Muscle of leg (tissue), 11 donors: ENCODE data around the gene MRPS12. TPM values are rescaled to one million over a fixed set of nuclear protein-coding genes. Genes with fewer than 3 reads are reported as not detected.

Experiments used
- DNase-seq: peaks from one replicate; pipeline ENCODE4 v3.0.0; 2013
- H3K27ac ChIP-seq: one replicate; pipeline ENCODE4 v1.5.1; 2013; ENCODE audit warnings: mild to moderate bottlenecking, low read length, control low read depth
- H3K27me3 ChIP-seq: one replicate; pipeline ENCODE4 v1.6.1; 2013; ENCODE audit warnings: low read length; ENCODE audit not compliant: control insufficient read depth, insufficient read depth
- H3K36me3 ChIP-seq: one replicate; pipeline ENCODE4 v1.6.1; 2013; ENCODE audit warnings: low read length; ENCODE audit not compliant: control insufficient read depth, insufficient read depth
- H3K4me1 ChIP-seq: one replicate; pipeline ENCODE4 v1.6.1; 2013; ENCODE audit warnings: low read length; ENCODE audit not compliant: control insufficient read depth, insufficient read depth
- H3K4me3 ChIP-seq: one replicate; pipeline ENCODE4 v1.5.1; 2013; ENCODE audit warnings: low read length, control low read depth
- H3K9me3 ChIP-seq: replicated peaks from 2 replicates; pipeline ENCODE4 v1.6.1; 2013; ENCODE audit warnings: low read depth, low read length; ENCODE audit not compliant: control insufficient read depth
- WGBS: methylation state at CpG from one replicate; pipeline ENCODE4 v1.1.5; 2013; ENCODE audit warnings: missing lambda C conversion rate; ENCODE audit not compliant: insufficient coverage; 5-methylcytosine and 5-hydroxymethylcytosine counted together
- polyA plus RNA-seq, 8 donors: library from polyadenylated mRNA; unstranded; fragments of 120-200 nt; gene quantifications; one replicate each; pipeline versions ENCODE4 v1.2.1 to v1.2.3, GENCODE V29; 2013; ENCODE audit warnings: inconsistent platforms in 1 of 8, low replicate concordance in 1 of 8; ENCODE audit not compliant: insufficient read length in 8 of 8, insufficient read depth in 1 of 8
- total RNA-seq: library from RNA; stranded (reverse); fragments of 120-200 nt; gene quantifications from one replicate; pipeline ENCODE4 v1.2.4, GENCODE V29; 2013

MRPS12 gene
- total and polyA plus RNA-seq, 9 donors, result 19.6 to 22.7 (median 20.6) TPM

GRCh38 chr19:38918526-38918925 lies 12.2 kb upstream of the MRPS12 start:
- Histone ChIP-seq H3K27ac (no peak overlapping the region), H3K4me3 (no peak overlapping the region), H3K36me3 (peaks cover 33% of the 10 kb centered on the region), H3K27me3 (no peaks in the 10 kb centered on the region), H3K9me3 (no peaks in the 10 kb centered on the region), H3K4me1 (peaks cover 27% of the 10 kb centered on the region)
- peak; percentile 1 for DNase-seq
- 63% methylated on average over 3 of the region's 10 CpGs for WGBS

GRCh38 chr19:38919837-38920601 lies 10.7 kb upstream of the MRPS12 start:
- DNase-seq, result peak; percentile 74
- 36% methylated on average over 19 of the region's 21 CpGs for WGBS
- Histone ChIP-seq H3K4me3 (no peak overlapping the region), H3K9me3 (no peaks in the 10 kb centered on the region), H3K27me3 (no peaks in the 10 kb centered on the region), H3K4me1 (peaks cover 27% of the 10 kb centered on the region), H3K36me3 (peaks cover 39% of the 10 kb centered on the region), H3K27ac (peak overlapping the region; percentile 75)

GRCh38 chr19:38920602-38921419 lies 9.9 kb upstream of the MRPS12 start:
- DNase-seq, result peak; percentile 33
- Histone ChIP-seq H3K4me3 (no peak overlapping the region), H3K4me1 (peaks cover 27% of the 10 kb centered on the region), H3K9me3 (no peaks in the 10 kb centered on the region), H3K36me3 (peaks cover 38% of the 10 kb centered on the region), H3K27me3 (no peaks in the 10 kb centered on the region), H3K27ac (peak overlapping the region; percentile 75)
- 52% methylated on average over 8 of the region's 14 CpGs for WGBS

- peaks cover 41% of the 10 kb centered on the region for H3K36me3 ChIP-seq
- WGBS, result 81% methylated on average over 12 of the region's 20 CpGs
These were observed 9.1 kb upstream of the MRPS12 start for GRCh38 chr19:38921420-38922274.

GRCh38 chr19:38922482-38922881 lies 8.3 kb upstream of the MRPS12 start:
- 100% methylated on average over 1 of the region's 5 CpGs for WGBS
- no peak overlapping the region for H3K27ac ChIP-seq
- H3K4me1 ChIP-seq, result peaks cover 22% of the 10 kb centered on the region
- no peaks in the 10 kb centered on the region for H3K27me3 ChIP-seq
- no peak overlapping the region for H3K4me3 ChIP-seq
- no peaks in the 10 kb centered on the region for H3K9me3 ChIP-seq
- DNase-seq, result no peak
- H3K36me3 ChIP-seq, result peaks cover 43% of the 10 kb centered on the region

More at GRCh38 chr19:38921420-38922274, 9.1 kb upstream of the MRPS12 start:
- Histone ChIP-seq H3K9me3 (no peaks in the 10 kb centered on the region), H3K27ac (no peak overlapping the region), H3K4me3 (no peak overlapping the region), H3K27me3 (no peaks in the 10 kb centered on the region), H3K4me1 (peaks cover 27% of the 10 kb centered on the region)
- no peak for DNase-seq

- no peak for DNase-seq
- Histone ChIP-seq H3K4me1 (peaks cover 12% of the 10 kb centered on the region), H3K9me3 (no peaks in the 10 kb centered on the region), H3K4me3 (no peak overlapping the region), H3K27me3 (no peaks in the 10 kb centered on the region), H3K36me3 (peaks cover 49% of the 10 kb centered on the region), H3K27ac (no peak overlapping the region)
- WGBS, result 93% methylated on average over 7 of the region's 7 CpGs
These were observed 6.4 kb upstream of the MRPS12 start for GRCh38 chr19:38924388-38924787.

GRCh38 chr19:38928391-38929001 lies 2.2 kb upstream of the MRPS12 start:
- Histone ChIP-seq H3K4me3 (no peak overlapping the region), H3K9me3 (no peaks in the 10 kb centered on the region), H3K36me3 (peaks cover 43% of the 10 kb centered on the region), H3K27ac (no peak overlapping the region), H3K4me1 (peaks cover 13% of the 10 kb centered on the region), H3K27me3 (no peaks in the 10 kb centered on the region)
- WGBS, result 100% methylated on average over 1 of the region's 4 CpGs
- DNase-seq, result no peak

- peak within 1 kb of the TSS; percentile 81 for H3K4me3 ChIP-seq
- H3K27ac ChIP-seq, result peak within 1 kb of the TSS; percentile 95
- peak; percentile 96 for DNase-seq
- H3K9me3 ChIP-seq, result peaks cover 4% of the 10 kb centered on the region
- H3K27me3 ChIP-seq, result no peaks in the 10 kb centered on the region
- WGBS, result 3% methylated on average over 49 of the region's 49 CpGs
- H3K4me1 ChIP-seq, result peaks cover 13% of the 10 kb centered on the region
- H3K36me3 ChIP-seq, result peaks cover 44% of the 10 kb centered on the region
These were observed 592 bp upstream of the MRPS12 start, which contains the start of gene SARS2 for GRCh38 chr19:38929929-38930775. SARS2 (minus strand) TSS chr19:38930763; CDS start chr19:38930736, 27 bp downstream.

- Histone ChIP-seq H3K27me3 (no peaks in the 10 kb centered on the region), H3K27ac (peak overlapping the region; percentile 95), H3K4me1 (peaks cover 13% of the 10 kb centered on the region), H3K4me3 (peak overlapping the region; percentile 81), H3K9me3 (peaks cover 4% of the 10 kb centered on the region), H3K36me3 (peaks cover 35% of the 10 kb centered on the region)
- no peak for DNase-seq
- no CpG with 5 or more reads among the region's 8 CpGs for WGBS
These were observed 713 bp downstream of the MRPS12 start for GRCh38 chr19:38931521-38931793.
